ENCODE measurements around the gene CYP24A1.
A peak's percentile ranks its signal among the peaks of the same experiment; 100 is the strongest.

The CYP24A1 gene

DNA sequence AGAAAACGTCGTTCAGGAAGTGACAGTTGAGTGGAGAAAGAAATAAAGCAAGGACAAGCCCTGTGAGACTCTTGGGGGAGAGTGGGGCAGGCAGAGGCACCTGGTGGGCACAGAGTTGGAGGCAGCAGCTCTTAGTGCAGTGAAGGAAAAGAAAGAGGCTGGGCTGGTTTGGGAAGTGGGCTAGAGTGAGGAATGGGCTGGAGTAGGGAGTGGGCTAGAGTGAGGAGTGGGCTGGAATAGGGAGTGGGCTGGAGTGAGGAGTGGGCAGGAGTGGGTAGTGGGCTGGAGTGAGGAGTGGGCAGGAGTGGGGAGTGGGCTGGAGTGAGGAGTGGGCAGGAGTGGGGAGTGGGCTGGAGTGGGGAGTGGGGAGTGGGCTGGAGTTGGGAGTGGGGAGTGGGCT is 59.7 kb downstream of the CYP24A1 start:
- no peak overlapping the region for H3K4me3 ChIP-seq (replicated peaks in 1 of 2; ENCODE audit: low read depth in 2 of 2, low read length in 2 of 2)
- no peak for TF ChIP-seq CTCF (IDR thresholded peaks at IDR 0.05; ENCODE audit: low read depth, low read length)
- DNase-seq (ENCODE audit: low read depth in 2 of 2), result no peak

DNA sequence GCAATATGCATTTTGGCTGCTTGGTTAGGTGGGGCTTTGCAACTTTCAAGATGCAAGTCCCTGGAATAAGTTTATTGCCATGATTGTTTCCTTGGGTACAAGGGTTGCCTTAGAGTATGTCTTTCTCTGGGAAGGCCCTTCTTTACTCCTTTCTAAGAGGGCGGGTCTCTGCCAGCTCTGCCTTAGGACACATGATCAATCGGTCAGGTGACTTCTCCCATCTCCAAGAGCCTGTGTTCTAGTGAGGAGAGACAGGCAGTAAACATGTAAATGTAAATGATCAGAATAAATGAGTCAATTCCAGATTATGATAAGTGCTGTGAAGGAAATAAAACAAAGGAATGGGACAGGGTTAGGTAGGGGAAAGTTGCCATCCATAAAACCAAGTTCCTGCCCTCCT is 60.2 kb downstream of the CYP24A1 start:
- H3K4me3 ChIP-seq (replicated peaks in 1 of 2; ENCODE audit: low read depth in 2 of 2, low read length in 2 of 2), result no peak overlapping the region
- TF ChIP-seq CTCF (IDR thresholded peaks at IDR 0.05; ENCODE audit: low read depth, low read length), result no peak
- DNase-seq (ENCODE audit: low read depth in 2 of 2), result no peak

- DNase-seq (ENCODE audit: low read depth in 2 of 2), result peak in 1 of 2 donors; percentile 29
- no peak for TF ChIP-seq CTCF (IDR thresholded peaks at IDR 0.05; ENCODE audit: low read depth, low read length)
- no peak overlapping the region for H3K4me3 ChIP-seq (replicated peaks in 1 of 2; ENCODE audit: low read depth in 2 of 2, low read length in 2 of 2)
Measured at GRCh38 chr20:54112221-54112884, 61.4 kb downstream of the CYP24A1 start.

DNA sequence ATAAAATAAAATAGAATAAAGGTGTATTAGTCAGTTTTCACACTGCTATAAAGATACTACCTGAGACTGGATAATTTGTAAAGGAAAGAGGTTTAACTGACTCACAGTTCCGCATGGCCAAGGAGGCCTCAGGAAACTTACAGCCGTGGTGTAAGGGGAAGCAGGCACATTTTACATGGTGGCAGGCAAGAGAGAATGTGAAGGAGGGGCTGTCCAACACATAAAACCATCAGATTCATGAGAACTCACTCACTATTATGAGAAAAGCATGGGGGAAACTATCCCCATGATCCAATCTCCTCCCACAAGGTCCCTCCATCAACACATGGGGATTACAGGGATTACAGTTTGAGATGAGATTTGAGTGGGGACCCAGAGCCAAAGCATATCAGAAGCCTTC is 62.3 kb downstream of the CYP24A1 start:
- H3K4me3 ChIP-seq (replicated peaks in 1 of 2; ENCODE audit: low read depth in 2 of 2, low read length in 2 of 2), result no peak overlapping the region
- DNase-seq (ENCODE audit: low read depth in 2 of 2), result no peak
- no peak for TF ChIP-seq CTCF (IDR thresholded peaks at IDR 0.05; ENCODE audit: low read depth, low read length)

DNA sequence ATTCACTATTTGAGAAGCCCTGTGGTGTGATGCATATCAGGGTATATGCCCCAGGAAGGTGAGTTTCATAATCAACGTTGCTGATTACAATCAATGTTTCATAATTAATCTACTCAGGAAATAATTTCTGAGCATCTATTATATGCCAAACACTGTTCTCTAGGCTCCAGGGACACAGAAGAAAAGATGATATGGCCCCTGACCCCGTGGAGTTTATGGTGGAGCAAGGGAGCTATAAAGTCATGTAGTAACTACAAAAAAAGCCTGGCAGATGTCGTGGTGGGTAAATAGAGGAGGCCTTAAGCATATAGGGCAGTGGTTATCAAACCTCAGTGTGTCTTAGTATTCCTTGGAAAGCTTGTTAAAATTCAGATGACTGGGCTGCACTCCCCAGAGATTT is 63.3 kb downstream of the CYP24A1 start:
- no peak for DNase-seq (ENCODE audit: low read depth in 2 of 2)
- H3K4me3 ChIP-seq (replicated peaks in 1 of 2; ENCODE audit: low read depth in 2 of 2, low read length in 2 of 2), result no peak overlapping the region
- TF ChIP-seq CTCF (IDR thresholded peaks at IDR 0.05; ENCODE audit: low read depth, low read length), result no peak

DNA sequence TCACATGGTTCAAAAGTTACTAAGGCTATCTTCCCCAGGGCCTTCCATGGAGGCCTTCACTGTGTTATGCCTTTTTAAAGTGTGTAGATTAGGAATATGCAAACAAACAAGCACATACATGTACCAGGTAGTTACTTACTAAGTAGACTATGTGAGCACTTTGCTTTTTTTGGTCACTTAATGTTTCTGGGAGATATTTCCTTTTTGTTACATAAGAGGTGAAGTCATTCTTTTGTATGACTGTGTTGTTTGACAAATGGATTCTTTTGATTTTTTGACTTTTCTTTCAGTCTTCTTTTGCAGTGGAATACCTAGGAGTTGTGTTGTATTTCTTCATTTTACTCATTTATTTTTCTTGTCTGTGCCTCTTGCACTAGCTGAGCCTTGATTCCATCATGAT is 63.7 kb downstream of the CYP24A1 start:
- no peak for TF ChIP-seq CTCF (IDR thresholded peaks at IDR 0.05; ENCODE audit: low read depth, low read length)
- H3K4me3 ChIP-seq (replicated peaks in 1 of 2; ENCODE audit: low read depth in 2 of 2, low read length in 2 of 2), result no peak overlapping the region
- peak in 1 of 2 donors; percentile 43 for DNase-seq (ENCODE audit: low read depth in 2 of 2)

GRCh38 chr20:54108817-54109216 is 65.0 kb downstream of the CYP24A1 start:
- DNase-seq (ENCODE audit: low read depth in 2 of 2), result no peak
- no peak for TF ChIP-seq CTCF (IDR thresholded peaks at IDR 0.05; ENCODE audit: low read depth, low read length)
- no peak overlapping the region for H3K4me3 ChIP-seq (replicated peaks in 1 of 2; ENCODE audit: low read depth in 2 of 2, low read length in 2 of 2)
